NCI-H2171 (cell line): ENCODE results near the gene PLOD1.
"Not testable (repeated sequence)": the region's sequence is repeated elsewhere in the genome, so short reads cannot be mapped to it uniquely, and the experiment has no call there.

ENCODE experiments used
- DNase-seq: peaks from one replicate; lab custom pipeline; 2025; lab: John Stamatoyannopoulos, UW

The PLOD1 gene

DNA sequence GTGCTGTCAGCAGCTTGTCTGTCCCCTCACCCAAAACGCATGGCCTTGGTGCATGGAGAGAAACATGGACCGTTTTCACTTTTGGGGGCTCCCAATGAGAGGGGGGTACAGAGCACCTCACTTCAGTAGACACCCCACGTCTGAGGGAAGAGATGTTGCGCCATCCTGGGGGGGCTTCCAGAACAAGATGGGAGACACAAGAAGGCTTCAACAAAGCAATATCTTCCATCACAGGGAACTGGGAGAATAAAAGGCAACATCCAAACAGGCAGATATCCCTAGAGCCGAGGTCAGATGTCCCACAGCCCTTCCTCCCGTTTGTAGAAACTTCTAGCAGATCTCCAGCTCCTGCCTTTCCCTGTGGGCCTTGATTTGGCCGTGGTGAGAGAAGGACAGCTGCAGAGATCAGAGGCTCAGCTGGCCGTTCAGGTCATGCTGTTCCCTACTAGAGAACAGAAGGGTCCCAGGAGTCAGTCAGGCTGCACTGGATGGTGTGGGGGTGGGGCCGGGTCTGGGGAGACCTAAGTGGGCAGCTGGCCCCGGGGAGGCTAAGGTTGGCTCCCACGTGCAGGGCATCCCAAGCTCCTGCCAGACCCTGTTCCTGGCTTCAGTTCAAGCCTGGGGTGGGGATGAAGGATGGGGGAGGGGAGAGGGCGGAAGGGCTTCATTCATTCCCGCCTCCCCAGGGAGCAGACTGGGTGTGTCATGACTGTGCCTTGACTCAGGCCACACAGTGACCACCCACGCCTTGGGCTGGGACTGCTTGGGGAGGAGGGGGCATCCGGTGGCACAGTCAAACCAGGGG is 4.4 kb downstream of the PLOD1 start:
- DNase-seq = no peak

DNA sequence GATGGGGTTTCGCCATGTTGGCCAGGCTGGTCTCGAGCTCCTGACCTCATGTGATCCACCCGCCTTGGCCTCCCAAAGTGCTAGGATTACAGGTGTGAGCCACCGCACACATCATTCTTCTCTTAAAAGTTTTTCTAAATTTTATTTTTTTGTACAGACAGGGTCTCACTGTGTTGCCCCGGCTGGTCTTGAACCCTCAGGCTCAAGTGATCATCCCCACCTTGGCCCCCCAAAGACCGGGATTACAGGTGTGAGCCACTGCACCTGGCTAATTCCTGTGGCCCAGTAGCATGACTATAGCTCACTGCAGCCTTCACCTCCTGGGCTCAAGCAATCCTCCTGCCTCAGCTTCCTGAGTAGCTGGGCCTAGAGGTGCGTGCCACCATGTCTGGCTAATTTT is 5.3 kb downstream of the PLOD1 start:
- DNase-seq = not testable (repeated sequence)

- DNase-seq = no peak
Measured at GRCh38 chr1:11940260-11940921, 5.9 kb downstream of the PLOD1 start.

DNA sequence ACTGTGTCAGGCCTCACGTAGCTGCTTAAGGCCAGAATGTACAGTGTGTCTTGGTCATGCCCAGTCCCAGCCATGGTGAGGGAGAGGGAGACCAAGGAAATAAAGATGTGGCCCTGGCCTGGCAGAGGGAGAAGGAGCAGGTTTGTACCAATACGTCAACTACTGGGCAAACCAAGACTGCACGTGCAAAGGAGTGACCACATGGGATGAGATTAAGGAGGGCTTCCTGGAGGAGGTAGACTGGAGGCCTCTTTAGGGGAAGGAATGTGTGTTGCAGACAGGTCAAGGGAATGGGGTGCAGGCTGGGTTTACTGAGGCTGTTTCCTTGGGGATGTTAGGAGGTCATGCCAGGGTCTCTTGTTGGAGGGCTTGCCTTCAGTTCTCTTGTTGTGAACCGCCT is 7.8 kb downstream of the PLOD1 start:
- DNase-seq = no peak

DNA sequence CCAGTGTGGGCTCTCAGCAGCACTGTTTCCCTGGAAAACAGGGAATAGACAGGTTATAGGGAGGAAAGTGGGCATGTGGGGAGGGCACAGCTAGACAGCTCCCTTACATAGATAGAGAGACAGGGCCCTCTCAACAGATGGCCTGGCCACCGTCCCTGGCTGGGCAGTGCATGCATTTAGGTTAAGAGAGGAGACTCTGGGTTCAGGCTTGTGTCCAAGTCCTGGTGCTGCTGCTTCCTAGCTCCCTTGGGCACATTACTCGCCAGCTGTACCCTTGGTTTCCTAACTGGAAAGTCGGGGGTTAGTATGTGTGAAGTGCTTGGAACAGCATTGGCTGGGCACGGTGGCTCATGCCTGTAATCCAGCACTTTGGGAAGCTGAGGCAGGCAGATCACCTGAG is 9.1 kb downstream of the PLOD1 start:
- no peak for DNase-seq

DNA sequence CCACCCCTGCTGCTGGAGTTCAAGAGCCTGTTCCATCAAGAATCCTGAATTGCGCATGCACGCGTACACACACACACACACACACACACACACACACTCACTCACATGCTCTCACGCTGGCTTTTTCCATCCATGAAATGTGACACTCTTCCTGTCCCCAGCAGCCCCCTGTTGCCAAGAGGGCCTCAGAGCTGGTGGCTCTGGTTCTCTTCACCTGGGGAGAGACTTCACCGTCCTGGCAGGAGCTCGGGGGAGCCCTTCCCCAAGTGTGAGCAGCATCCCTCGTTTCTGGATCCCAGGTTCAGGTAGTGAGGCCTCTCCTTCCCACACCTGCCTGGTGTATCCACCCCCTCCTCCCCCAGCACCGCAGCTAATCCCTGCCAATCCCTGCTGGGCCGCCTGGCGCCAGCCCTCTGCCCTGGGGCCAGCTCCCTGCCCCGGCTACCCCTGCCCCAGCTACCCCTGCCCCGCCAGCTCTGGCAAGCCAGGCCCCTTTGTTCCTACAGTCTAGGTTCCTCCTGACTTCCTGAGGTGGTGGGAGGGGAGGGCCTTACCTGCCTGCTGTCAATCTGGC is 9.9 kb downstream of the PLOD1 start:
- peak; percentile 77 for DNase-seq

GRCh38 chr1:11946647-11947046 is 12.1 kb downstream of the PLOD1 start:
- DNase-seq = no peak

DNA sequence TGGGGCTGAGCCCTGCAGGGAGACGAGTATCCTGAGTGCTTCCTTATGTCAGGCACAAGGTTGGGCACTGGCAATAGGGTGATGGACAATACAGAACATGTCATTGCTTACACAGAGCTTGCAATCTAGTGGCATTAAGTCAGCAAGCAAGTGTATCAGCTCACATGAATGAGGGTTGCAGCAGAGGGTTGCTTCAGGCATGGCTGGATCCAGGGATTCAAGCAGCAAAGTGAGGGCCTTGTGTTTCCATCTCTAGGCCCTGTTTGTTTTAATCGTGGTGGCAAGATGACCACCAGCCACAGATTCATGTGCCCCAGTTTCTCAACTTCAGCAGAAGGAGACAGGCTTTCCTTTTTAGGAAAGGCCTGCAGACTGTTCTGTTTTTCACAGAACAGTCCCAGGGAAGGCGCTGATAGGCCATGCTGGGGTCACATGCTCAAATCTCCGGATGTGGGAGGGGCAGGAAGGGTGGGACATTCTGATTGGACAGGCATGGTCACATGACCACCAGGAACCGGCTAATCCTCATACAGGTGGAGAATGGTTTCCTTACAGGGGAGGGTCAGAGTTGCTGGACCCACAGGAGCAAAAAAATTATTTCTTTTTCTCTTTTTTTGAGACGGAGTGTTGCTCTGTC is 14.4 kb downstream of the PLOD1 start:
- no peak for DNase-seq

- no peak for DNase-seq
Measured at GRCh38 chr1:11951901-11952300, 17.4 kb downstream of the PLOD1 start.

DNA sequence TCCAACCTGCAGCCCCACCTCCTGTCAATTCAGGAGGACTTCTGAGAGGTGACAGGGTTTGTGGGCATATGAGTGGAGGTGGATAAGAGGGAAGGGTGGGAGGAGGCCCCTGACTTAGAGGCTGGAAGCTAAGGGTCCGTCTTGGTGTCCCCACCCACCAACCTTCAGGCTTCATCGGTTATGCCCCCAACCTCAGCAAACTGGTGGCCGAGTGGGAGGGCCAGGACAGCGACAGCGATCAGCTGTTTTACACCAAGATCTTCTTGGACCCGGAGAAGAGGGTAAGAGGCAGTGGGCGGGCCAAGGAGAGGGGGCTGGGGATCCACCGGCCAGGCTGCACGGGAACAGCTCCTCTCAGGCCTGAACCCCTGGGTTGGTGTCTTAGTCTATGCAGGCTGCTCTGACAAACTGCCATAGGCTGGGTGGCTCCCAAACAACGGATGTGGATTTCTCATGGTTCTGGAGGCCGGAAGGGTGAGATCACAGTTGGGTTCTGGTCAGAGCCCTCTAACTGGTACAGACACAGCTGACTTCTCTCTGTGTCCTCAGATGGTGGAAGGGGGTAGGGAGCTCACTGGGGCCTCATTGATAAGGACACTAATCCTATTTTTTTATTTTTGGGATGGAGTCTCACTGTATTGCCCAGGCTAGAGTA is 18.1 kb downstream of the PLOD1 start:
- no peak for DNase-seq

GRCh38 chr1:11955221-11955620 is 20.7 kb downstream of the PLOD1 start:
- no peak for DNase-seq

- no peak for DNase-seq
Measured at GRCh38 chr1:11957398-11957797, 22.9 kb downstream of the PLOD1 start.

- DNase-seq = no peak
Measured at GRCh38 chr1:11957897-11958296, 23.4 kb downstream of the PLOD1 start.

DNA sequence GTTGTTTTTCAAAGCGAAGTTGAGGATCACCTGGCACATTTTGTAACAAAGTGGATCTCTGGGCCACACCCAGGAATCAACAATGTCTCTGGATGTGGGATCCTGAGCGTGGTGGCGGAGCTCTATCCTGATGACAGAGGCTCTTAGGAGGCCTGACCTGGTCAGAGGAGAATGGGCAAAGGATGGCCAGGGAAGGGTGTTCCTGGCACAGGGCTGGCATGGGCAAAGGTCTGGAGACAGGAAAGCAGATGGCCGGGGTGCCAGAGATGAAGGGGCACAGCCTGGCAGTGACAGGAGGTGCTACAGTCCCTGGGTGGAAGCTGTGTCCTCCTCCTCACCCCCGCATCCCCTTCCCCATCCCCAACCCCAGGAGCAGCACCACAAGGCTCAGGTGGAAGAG is 25.8 kb downstream of the PLOD1 start:
- no peak for DNase-seq

- DNase-seq = no peak
Measured at GRCh38 chr1:11960715-11961114, 26.2 kb downstream of the PLOD1 start.

- no peak for DNase-seq
Measured at GRCh38 chr1:11961230-11961629, 26.7 kb downstream of the PLOD1 start.

GRCh38 chr1:11963622-11964021 is 29.1 kb downstream of the PLOD1 start:
- no peak for DNase-seq

DNA sequence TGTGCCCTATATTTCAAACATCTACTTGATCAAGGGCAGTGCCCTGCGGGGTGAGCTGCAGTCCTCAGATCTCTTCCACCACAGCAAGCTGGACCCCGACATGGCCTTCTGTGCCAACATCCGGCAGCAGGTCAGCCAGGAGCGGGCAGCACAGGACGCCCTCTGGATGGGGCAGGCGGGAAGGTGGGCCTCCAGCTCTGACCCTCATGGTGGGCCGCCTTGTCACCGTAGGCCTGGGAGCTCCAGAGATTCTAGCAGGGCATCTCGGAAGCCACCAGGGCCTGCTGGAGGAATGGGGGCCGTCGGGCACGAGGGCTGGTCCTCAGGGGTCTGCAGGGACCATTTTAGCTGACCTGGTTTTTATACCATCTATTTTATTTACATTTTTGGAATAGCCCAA is 30.1 kb downstream of the PLOD1 start:
- DNase-seq = no peak

DNA sequence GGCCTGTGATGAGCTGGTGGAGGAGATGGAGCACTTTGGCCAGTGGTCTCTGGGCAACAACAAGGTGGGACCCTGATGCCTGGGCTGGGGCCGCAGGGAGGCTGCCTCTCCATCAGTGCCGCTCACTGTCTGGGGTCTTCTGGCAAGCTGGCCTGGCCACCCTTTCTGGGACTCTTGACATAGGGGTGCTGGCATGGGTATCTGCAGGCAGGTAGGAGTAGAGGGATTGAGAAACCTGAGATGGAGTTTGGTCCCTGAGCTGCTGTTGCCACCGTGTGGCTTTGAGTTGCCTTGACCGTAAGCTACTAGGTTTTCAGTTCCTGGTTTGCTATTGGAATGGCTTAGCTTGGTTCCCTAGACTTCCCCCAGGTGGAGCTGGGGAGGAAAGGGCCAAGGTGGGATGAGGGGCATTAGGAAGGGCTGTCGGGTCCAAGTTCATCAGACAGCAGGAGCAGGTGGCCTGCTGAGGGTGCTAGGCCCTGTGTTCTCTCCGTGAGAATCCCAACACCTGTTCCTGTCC is 32.6 kb downstream of the PLOD1 start:
- peak; percentile 64 for DNase-seq

GRCh38 chr1:11970441-11971185 is 36.1 kb downstream of the PLOD1 start:
- DNase-seq = no peak

GRCh38 chr1:11977625-11978024 is 43.1 kb downstream of the PLOD1 start:
- DNase-seq = no peak
